T-helper 2 cell treated with Interferon-gamma antibody and Interleukin-4, amounts not matched to agents 5 μg/mL and 100 μg/mL, for 36 hours (primary cell): Measurements from ENCODE around the gene TMEM187.

Experiments used
- DNase-seq: peaks from one replicate; pipeline ENCODE4 v3.0.0; 2021; ENCODE audit warnings: low spot score
- H3K27ac Mint-ChIP-seq: one replicate; pipeline ENCODE4 v1.8.0; 2021; ENCODE audit warnings: mild to moderate bottlenecking, mixed read lengths
- H3K27me3 Mint-ChIP-seq: one replicate; pipeline ENCODE4 v1.8.0; 2021; ENCODE audit warnings: low read depth, mixed read lengths
- H3K36me3 Mint-ChIP-seq: one replicate; pipeline ENCODE4 v1.8.0; 2021; ENCODE audit warnings: low read depth, mixed read lengths
- H3K4me1 Mint-ChIP-seq: one replicate; pipeline ENCODE4 v1.8.0; 2021; ENCODE audit warnings: low read depth, mixed read lengths
- H3K4me3 Mint-ChIP-seq: one replicate; pipeline ENCODE4 v1.8.0; 2022; ENCODE audit warnings: mild to moderate bottlenecking, moderate library complexity, mixed read lengths
- H3K9me3 Mint-ChIP-seq: one replicate; pipeline ENCODE4 v1.8.0; 2021; ENCODE audit warnings: mixed read lengths

TMEM187 gene, protein sequence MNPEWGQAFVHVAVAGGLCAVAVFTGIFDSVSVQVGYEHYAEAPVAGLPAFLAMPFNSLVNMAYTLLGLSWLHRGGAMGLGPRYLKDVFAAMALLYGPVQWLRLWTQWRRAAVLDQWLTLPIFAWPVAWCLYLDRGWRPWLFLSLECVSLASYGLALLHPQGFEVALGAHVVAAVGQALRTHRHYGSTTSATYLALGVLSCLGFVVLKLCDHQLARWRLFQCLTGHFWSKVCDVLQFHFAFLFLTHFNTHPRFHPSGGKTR

DNA sequence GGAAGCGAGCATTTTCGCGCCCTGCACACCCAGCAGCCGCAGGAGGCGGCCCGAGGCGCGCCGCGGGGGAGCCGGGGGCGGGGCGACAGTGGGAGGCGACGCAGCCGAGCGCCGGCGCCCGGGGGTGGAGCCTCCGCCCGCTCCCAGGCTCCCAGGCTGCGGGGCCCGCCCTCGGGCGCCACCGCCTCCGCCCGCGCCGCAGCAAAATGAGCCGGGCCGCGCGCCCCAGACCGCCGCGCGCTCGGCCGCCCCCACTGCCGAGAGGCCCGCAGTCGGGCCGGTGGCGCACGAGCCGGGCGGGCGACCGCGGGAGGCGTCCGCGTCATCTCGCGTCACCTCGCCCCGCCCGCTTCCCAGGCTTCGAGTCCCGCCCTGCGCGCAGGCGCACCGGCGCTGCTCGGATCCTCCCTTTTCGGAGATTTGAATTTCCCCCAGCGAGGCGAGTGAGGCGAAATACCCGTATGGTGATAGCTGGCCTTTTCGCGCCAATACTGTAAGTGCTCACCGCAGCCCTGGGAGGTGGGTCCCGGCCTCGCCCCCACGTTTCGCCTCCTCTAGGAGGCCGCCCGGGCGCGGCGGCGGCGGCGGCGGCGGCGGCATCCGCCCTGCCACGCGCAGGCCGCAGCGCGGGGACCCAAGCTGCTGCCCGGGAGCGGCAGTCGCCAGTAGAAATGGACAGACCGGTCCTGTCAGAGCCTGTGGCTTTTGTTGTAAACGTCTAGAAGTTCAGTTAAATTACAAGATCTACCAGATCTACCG, at the start of gene TMEM187:
TMEM187 (plus strand) TSS at position 387 of the 759 bp plus-strand sequence. CDS start 9,309 bp downstream, outside the sequence.
- H3K27ac Mint-ChIP-seq: peak within 1 kb of the TSS; percentile 100
- no peaks in the 10 kb centered on the region for H3K9me3 Mint-ChIP-seq
- H3K27me3 Mint-ChIP-seq: no peaks in the 10 kb centered on the region
- peak; percentile 87 for DNase-seq
- H3K36me3 Mint-ChIP-seq: peaks cover 22% of the 10 kb centered on the region
- peaks cover 19% of the 10 kb centered on the region for H3K4me1 Mint-ChIP-seq
- peak within 1 kb of the TSS; percentile 100 for H3K4me3 Mint-ChIP-seq

DNA sequence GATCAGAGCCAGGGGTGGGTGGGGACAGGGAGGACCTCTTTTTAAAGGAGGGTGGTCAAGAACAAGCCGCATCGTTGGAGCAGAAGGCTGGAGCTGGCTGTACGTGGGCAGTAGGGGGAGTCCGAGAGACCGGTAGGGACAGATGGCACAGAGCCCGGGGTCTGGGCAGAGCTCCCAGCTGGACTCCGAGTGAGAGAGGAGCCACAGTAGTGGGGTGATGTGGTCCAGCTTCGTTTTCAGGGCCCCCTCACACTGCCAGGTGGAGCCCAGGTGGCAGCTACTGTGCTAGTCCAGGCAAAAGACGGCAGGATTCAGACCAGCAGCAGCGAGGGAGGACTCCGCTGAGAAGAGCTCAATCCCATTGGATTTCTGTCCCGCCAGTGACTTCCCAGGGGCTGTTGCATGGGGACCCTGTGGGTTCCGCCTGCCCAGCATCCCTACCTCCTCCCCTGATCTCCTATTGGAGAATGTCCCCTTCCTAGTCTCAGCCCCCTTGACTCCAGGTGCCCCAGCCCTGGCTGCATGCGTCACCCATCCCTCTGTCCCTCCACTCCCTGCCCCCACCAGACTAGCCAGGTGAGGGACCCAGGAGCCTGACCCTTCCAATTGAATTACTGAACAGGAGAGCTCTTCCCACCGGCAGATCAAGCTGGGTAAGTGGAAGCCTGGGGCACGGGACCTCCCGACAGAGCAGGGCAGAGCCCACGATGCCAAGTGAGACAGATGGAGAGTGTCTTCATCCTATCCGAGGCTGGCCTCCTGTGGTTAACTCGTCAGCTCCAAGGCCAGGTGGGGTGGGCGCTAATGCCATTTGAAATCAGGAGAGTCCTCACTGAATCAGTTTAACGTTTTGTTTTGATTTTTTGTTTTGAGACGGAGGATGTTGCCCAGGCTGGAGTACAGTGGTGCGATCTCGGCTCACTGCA, 49.4 kb upstream of the TMEM187 start:
- H3K27me3 Mint-ChIP-seq: no peaks in the 10 kb centered on the region
- peaks cover 21% of the 10 kb centered on the region for H3K4me1 Mint-ChIP-seq
- H3K4me3 Mint-ChIP-seq: peak overlapping the region; percentile 98
- no peak for DNase-seq
- H3K36me3 Mint-ChIP-seq: peaks cover 39% of the 10 kb centered on the region
- peak overlapping the region; percentile 26 for H3K27ac Mint-ChIP-seq
- no peaks in the 10 kb centered on the region for H3K9me3 Mint-ChIP-seq

GRCh38 chrX:153924149-153924861, 48.2 kb upstream of the TMEM187 start:
- no peak for DNase-seq
- Mint-ChIP-seq H3K36me3 (peaks cover 38% of the 10 kb centered on the region), H3K4me1 (peaks cover 28% of the 10 kb centered on the region)

GRCh38 chrX:153925387-153925738, 47.2 kb upstream of the TMEM187 start:
- H3K27me3 Mint-ChIP-seq: no peaks in the 10 kb centered on the region
- H3K9me3 Mint-ChIP-seq: no peaks in the 10 kb centered on the region
- H3K27ac Mint-ChIP-seq: peak overlapping the region; percentile 93
- DNase-seq: no peak
- H3K4me3 Mint-ChIP-seq: peak overlapping the region; percentile 98
- peaks cover 25% of the 10 kb centered on the region for H3K4me1 Mint-ChIP-seq
- peaks cover 34% of the 10 kb centered on the region for H3K36me3 Mint-ChIP-seq

More at GRCh38 chrX:153924149-153924861, 48.2 kb upstream of the TMEM187 start:
- Mint-ChIP-seq H3K4me3 (peak overlapping the region; percentile 98), H3K27me3 (no peaks in the 10 kb centered on the region), H3K27ac (peak overlapping the region; percentile 93), H3K9me3 (no peaks in the 10 kb centered on the region)

- H3K4me3 Mint-ChIP-seq: peak within 1 kb of the TSS; percentile 98
- H3K27me3 Mint-ChIP-seq: no peaks in the 10 kb centered on the region
- peak within 1 kb of the TSS; percentile 97 for H3K27ac Mint-ChIP-seq
- peak; percentile 67 for DNase-seq
- H3K4me1 Mint-ChIP-seq: peaks cover 25% of the 10 kb centered on the region
- H3K9me3 Mint-ChIP-seq: no peaks in the 10 kb centered on the region
- H3K36me3 Mint-ChIP-seq: peaks cover 34% of the 10 kb centered on the region
Observed at GRCh38 chrX:153925739-153926551, 46.6 kb upstream of the TMEM187 start, which contains the start of gene ARHGAP4. TSS of gene ARHGAP4 (minus strand) at chrX:153926264. CDS start at chrX:153926202, 62 bp downstream.

GRCh38 chrX:153926552-153926857, 46.0 kb upstream of the TMEM187 start:
- Mint-ChIP-seq H3K4me1 (peaks cover 25% of the 10 kb centered on the region), H3K9me3 (no peaks in the 10 kb centered on the region), H3K27ac (peak overlapping the region; percentile 97), H3K4me3 (peak overlapping the region; percentile 90), H3K36me3 (peaks cover 37% of the 10 kb centered on the region), H3K27me3 (no peaks in the 10 kb centered on the region)
- DNase-seq: no peak

GRCh38 chrX:153926858-153927671, 45.5 kb upstream of the TMEM187 start:
- peaks cover 24% of the 10 kb centered on the region for H3K4me1 Mint-ChIP-seq
- DNase-seq: peak; percentile 71
- H3K9me3 Mint-ChIP-seq: no peaks in the 10 kb centered on the region
- peak overlapping the region; percentile 97 for H3K27ac Mint-ChIP-seq
- H3K27me3 Mint-ChIP-seq: no peaks in the 10 kb centered on the region
- H3K36me3 Mint-ChIP-seq: peaks cover 40% of the 10 kb centered on the region
- peak overlapping the region; percentile 90 for H3K4me3 Mint-ChIP-seq

- Mint-ChIP-seq H3K27me3 (no peaks in the 10 kb centered on the region), H3K4me3 (peak overlapping the region; percentile 90), H3K36me3 (peaks cover 36% of the 10 kb centered on the region), H3K9me3 (no peaks in the 10 kb centered on the region), H3K27ac (peak overlapping the region; percentile 97), H3K4me1 (peaks cover 20% of the 10 kb centered on the region)
- no peak for DNase-seq
Observed at GRCh38 chrX:153927672-153927921, 45.0 kb upstream of the TMEM187 start.

DNA sequence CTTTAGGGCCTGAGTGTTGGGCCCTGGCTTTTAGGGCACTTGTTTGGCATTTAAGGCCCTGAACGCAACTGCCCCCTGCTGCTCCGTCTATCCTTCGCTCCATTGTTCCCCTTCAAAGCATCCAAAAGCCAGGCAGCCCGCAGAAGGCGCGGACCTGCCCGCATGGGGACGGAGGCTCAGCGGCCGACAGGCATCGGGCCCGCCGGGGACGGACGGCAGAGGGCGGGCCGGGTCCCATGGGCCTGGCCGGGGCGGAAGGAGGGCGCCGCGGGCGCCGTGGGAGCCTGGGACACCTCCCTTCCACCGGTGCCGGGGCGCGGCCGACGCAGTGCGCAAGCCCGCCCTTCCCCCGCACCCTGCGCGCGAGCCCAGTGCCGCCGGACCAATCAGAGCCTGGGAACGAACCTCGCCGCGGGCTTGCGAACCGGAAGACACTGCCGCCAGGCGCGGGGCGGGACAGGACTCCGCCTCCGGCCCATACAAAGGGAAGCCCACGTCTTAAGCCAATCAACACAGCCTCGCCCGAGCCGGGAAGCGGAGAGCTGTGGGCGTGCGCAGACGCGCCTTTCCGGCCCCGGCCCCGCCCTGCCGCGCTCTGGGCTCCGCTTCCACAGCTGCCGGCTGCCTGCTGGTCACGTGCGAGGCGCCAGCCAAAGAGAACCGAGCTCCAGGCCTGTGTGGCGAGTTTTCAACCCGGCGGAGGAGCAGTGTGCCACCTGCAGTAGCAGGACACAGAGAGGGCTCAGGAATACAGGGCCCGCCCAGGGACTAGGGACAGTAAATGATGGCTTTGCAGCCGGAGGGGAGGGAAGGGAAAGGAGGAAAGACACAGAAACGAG, 44.4 kb upstream of the TMEM187 start:
- Mint-ChIP-seq H3K9me3 (no peaks in the 10 kb centered on the region), H3K4me1 (peaks cover 16% of the 10 kb centered on the region), H3K27me3 (no peaks in the 10 kb centered on the region), H3K36me3 (peaks cover 35% of the 10 kb centered on the region), H3K4me3 (peak overlapping the region; percentile 90), H3K27ac (peak overlapping the region; percentile 97)
- DNase-seq: peak; percentile 94

GRCh38 chrX:153928846-153929245, 43.7 kb upstream of the TMEM187 start:
- H3K27ac Mint-ChIP-seq: peak overlapping the region; percentile 77
- peaks cover 13% of the 10 kb centered on the region for H3K4me1 Mint-ChIP-seq
- no peaks in the 10 kb centered on the region for H3K9me3 Mint-ChIP-seq
- DNase-seq: no peak
- H3K36me3 Mint-ChIP-seq: peaks cover 28% of the 10 kb centered on the region
- peak overlapping the region; percentile 69 for H3K4me3 Mint-ChIP-seq
- no peaks in the 10 kb centered on the region for H3K27me3 Mint-ChIP-seq

DNA sequence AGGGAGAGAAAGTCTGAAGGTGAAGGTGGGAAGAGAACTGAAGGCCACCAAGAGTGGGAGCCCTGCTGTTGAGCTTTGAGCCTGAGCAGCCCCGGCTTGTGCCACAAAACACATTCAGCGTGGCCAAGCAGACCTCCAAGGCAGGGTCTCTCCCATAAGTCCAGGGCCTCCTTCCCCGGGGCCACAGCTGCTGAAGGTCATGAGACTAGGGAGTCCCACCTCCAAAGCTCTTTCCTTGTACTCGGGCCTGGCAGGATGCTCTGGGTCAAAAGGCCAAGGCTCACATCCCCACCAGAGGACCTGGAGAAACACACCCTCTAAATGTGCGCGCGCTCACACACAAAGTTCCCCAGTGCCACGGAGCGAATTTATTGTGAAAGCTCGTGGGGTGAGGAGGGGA, 43.0 kb upstream of the TMEM187 start:
- Mint-ChIP-seq H3K27ac (no peak overlapping the region), H3K4me3 (peak overlapping the region; percentile 69)
- no peak for DNase-seq

More for the DNA sequence above, 43.0 kb upstream of the TMEM187 start:
- no peaks in the 10 kb centered on the region for H3K27me3 Mint-ChIP-seq
- no peaks in the 10 kb centered on the region for H3K9me3 Mint-ChIP-seq
- H3K36me3 Mint-ChIP-seq: peaks cover 21% of the 10 kb centered on the region
- peaks cover 17% of the 10 kb centered on the region for H3K4me1 Mint-ChIP-seq
